MM.1S (cell line): ENCODE results near the gene APPBP2.

ENCODE experiments used
- CTCF ChIP-seq: fragments of 300-600 bp; sonication (generic); IDR thresholded peaks from 2 replicates; pipeline ENCODE4 v1.5.1; 2016; ENCODE audit warnings: antibody characterized with exemption, low read length, mixed read lengths
- EZH2 ChIP-seq: fragments of 300-600 bp; sonication (generic); optimal IDR thresholded peaks from 2 replicates; pipeline ENCODE3; 2017; ENCODE audit warnings: low read depth, mild to moderate bottlenecking, antibody characterized with exemption, low read length, mixed read lengths

- TF ChIP-seq CTCF (no peak), EZH2 (no peak)
These were observed 736 bp downstream of the APPBP2 start for GRCh38 chr17:60525328-60525684.
